ENCODE data around the gene FAM13C.
"Not testable (repeated sequence)": the region's sequence is repeated elsewhere in the genome, so short reads cannot be mapped to it uniquely, and the experiment has no call there.

Gene FAM13C

DNA sequence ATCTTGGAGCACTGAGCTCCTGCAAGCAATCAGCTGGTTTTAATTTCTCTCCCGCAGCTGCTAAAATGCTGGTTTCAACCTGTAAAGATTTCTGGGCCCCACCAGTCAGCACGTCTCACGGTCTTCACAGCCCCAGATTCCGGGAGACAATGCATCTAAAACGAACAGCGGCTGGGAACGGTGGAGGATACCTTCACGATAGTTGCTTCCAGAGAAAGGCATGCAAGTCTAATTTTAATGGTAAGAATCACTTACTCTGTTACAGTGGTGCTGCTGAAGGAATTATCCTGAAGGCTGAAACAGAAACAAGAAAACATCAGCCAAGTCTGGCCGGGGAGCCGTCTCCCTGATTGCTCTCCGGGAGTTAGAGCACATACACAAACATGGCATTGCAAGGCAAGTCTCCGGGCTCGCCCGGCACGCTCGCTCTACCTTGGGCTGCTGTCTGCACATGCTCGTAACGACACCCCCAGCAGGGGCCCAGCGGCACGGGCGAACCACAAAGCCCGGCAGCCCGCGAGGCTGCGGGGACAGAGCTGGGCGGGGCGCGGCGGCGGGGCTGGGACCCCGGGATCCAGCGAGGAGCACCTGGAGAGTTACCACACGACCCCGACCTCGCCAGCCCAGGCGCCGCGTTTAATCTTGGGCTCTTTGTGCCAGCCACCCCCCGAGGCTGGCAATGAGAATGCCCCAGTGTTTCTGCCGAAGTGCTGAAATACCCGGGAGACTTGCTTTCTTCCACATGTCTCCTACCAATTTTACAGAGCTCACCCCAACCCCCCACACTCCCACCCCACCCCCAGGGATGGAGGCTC lies at the start of gene FAM13C:
FAM13C (minus strand) TSS at position 406 of the 815 bp plus-strand sequence; CDS start at position 317, 89 bp downstream.
- DNase-seq (ENCODE audit: low read depth in 2 of 2): no peak

DNA sequence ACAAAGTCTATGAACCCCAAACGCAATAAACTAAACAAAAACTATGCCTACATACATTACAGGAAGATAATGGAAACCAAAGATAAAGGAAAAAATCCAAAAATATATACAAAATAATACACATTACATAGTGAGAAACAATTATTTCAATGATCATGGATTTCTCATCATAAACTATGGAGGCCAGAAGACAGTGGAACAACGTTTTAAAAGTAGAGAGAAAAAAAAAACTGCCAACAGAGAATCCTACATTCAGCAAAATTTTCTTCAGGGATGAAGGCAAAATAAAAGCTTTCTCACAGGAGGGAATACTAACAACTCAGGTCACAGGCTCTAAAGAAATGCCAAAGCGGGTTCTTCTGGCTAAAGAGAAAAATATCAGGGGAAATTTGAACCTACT lies 42.9 kb upstream of the FAM13C start:
- DNase-seq (ENCODE audit: low read depth in 2 of 2): no peak

DNA sequence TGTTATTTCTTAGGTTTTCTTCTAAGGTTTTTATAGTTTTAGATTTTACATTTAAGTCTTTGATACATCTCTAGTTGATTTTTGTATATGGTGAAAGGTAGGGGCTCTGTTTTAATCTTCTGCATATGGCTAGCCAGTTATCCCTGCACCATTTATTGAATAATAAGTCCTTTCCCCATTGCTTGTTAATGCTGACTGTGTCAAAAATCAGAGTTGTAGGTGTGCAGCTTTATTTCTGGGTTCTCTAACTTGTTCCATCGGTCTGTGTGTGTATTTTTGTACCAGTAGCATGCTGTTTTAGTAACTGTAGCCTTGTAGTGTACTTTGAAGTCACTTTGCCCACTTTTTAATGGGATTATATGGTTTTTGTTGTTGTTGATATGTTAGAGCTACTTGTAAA lies 37.9 kb upstream of the FAM13C start:
- DNase-seq (ENCODE audit: low read depth in 2 of 2): no peak

DNA sequence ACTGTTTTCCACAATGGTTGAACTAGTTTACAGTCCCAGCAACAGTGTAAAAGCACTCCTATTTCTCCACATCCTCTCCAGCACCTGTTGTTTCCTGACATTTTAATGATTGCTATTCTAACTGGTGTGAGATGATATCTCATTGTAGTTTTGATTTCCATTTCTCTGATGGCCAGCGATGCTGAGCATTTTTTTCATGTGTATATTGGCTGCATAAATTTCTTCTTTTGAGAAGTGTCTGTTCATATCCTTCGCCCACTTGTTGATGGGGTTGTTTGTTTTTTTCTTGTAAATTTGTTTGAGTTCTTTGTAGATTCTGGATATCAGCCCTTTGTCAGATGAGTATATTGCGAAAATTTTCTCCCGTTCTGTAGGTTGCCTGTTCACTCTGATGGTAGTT lies 37.0 kb upstream of the FAM13C start:
- not testable (repeated sequence) for DNase-seq (ENCODE audit: low read depth in 2 of 2)

DNA sequence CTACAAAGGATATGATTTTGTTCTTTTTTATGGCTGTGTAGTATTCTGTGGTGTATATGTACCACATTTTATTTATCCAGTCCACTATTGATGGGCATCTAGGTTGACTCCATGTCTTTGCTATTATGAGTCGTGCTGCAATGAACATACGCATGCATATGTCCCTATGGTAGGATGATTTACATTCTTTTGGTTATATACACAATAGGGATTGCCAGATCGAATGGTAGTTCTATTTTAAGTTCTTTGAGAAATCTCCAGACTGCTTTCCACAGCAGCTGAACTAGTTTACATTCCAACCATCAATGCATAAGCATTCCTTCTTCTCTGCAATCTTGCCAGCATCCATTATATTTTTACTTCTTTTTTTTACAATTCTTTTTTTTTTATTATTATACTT lies 35.6 kb upstream of the FAM13C start:
- no peak for DNase-seq (ENCODE audit: low read depth in 2 of 2)

DNA sequence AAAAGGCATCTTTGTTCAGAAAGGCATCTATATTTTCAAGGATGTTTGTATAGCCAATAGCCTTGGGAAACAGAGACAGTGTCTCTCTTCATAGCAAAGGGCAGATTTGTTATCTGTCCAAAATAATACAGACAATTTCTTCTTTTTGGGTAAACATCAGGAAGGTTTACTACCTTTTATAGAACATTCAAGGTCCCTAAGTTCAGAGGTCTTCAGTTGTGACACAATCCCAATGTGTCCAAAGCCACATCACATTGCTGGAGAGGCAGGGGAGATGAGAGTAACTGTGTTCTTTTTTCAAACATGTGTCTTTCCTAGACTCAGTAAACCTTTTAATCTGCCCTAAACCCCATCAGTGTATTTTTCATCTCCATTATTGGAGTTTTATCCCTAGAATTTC lies 33.6 kb upstream of the FAM13C start:
- DNase-seq (ENCODE audit: low read depth in 2 of 2): no peak

DNA sequence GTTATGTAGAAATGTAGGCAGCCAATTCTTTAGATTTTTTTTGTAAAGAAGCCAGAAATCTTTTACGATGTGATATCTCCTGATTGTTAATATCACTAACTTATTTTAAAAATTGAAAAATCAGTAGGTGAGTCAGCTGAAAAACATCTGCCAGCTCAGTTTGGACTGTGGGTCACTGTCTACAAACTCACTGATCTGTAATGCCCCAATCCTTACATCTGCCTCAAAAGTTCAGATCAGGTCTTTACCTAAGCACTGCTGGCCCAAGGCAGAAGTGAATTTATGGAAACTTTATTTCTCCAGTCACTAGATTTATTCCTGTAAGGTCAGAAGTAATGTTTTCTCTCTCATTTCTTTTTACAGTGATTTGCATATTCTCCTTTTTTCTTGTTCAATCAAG lies 31.0 kb upstream of the FAM13C start:
- DNase-seq (ENCODE audit: low read depth in 2 of 2): no peak

DNA sequence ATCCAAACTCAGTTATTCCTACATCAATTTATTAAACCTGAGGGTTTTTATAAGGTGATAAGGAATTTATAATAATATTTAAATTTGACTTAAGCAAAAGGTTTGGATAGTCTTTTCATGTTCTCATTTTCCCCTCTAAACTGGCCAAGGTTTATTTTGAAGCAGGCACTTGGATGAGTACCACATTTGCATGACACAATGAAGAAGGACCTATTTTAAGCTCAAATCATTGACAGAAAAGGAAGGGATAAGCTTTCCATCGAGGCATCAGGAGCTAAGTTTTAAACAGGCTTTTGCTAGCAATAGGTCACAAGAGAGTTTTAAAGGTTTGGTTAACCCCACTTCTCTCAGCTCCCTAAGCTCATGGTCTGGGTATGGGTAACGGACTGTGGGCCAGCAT lies 28.7 kb upstream of the FAM13C start:
- DNase-seq (ENCODE audit: low read depth in 2 of 2): no peak

DNA sequence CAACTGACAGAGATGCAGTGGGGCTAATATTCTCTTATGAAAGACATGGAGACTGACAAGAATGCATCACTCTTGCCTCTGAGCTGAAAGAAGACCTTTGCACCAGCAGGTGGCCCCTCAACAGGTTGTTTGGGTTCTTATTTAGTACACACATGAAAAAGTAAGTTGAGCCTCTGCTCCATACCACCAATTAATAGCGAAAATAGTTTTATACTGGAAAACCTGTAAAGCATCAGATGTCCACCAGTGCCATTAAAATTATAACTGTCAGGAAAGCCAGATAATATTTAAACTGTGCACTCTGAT lies 26.3 kb upstream of the FAM13C start:
- no peak for DNase-seq (ENCODE audit: low read depth in 2 of 2)

DNA sequence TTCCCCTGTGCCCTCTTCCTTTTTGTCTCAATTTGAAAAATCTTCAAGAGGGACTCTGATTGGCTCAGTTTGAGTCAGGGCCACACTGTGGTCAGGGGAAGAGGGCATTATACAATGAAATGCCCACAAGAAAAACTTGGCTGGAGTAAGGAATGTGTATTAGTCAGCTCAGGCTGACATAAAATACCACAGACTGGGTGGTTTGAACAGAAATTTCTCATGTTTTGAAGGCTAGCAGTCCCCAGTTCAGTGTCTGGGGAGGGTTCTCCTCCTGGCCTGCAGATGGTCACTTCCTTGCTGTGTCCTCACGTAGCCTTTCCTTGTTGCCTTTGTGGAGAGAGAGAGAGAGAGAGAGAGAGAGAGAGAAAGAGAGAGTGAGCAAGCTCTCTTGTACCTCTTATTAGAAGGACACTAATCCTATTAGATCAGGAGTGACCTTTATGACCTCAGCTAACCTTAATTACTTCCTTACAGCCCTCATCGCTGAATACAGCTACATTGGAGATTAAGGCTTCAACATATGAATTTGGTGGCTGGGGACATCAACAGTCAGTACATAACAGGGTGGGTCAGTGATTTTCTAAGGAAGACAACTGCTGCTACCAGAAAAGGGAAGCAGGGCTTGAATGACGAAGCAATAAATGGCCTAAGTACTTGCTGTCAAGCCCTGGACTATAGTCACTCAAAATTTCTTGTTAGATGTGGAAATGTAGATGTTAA lies 25.8 kb upstream of the FAM13C start:
- no peak for DNase-seq (ENCODE audit: low read depth in 2 of 2)

DNA sequence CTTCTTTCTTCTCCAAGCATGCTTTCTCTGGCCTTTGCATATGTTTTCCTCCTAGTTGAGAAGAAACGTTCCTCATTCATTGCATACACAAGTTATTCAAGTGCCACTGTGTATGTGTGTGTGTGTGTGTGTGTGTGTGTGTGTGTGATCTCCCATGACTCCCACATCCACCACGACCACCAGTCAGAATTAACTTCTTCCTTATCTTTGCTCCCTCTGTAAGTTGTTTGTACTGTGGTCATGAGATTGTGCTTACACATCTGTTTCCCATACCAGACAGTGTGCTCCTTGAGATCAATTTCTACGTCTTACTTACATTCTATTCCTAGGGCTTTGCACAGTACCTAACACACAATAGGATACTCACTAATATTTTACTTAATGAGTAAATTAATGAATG lies 22.4 kb upstream of the FAM13C start:
- no peak for DNase-seq (ENCODE audit: low read depth in 2 of 2)

DNA sequence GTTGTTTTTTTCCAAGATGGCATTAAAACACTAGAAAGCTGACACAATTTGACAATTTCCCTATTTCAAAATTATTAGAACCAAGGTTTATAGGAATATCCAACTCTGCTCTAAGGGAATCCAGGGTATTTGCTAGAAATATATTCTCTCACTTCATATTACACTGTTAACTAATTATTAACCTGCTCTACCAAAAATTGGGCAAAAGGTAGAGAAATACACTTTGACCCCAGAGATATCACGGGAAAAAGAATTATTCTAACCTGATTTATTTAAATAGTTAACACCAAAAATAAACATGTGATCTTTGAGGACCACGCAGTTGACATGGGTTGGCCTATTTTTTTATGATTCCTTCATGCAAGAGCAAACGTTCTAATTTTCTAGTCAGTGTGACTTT lies 21.6 kb upstream of the FAM13C start:
- no peak for DNase-seq (ENCODE audit: low read depth in 2 of 2)

DNA sequence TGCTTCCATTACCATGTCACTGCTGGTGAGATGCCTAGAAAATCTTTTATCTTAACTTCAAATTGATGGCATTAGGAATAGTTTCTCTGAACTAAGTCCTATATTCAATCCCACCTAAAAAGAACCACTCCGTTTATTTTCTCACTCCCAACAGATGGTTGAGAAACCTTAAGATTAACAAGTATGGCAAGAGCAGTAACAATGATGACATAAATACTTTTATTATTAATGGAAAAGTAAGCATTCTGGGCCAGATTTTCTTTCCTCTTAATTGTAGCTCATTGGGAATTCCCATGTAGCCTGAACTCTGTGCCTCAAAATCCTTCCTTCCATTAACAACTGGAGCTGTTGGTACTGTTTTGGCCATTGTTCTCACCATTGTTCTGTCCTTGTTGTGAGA lies 21.1 kb upstream of the FAM13C start:
- DNase-seq (ENCODE audit: low read depth in 2 of 2): no peak

DNA sequence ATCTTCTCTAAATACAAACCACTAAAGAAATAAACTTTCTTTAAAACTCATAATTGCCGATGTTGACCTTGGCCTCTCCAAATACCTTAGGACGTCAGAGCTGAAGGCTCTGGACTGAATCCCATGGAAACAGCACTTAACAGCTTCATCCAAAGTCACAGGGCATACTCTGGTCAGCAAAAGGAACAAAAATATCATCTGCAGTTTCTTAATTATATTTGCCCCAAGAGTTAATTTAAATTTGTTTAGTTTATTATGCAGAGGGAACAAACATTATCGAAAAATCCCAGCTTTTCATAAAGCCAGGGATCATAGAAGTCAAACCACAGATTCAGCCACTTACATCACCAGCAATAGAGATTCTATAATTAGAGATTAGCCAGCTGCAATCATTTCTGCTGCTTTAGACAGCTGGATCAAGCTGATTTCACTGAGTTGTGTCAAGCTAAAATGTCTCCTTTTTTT lies 20.5 kb upstream of the FAM13C start:
- no peak for DNase-seq (ENCODE audit: low read depth in 2 of 2)

DNA sequence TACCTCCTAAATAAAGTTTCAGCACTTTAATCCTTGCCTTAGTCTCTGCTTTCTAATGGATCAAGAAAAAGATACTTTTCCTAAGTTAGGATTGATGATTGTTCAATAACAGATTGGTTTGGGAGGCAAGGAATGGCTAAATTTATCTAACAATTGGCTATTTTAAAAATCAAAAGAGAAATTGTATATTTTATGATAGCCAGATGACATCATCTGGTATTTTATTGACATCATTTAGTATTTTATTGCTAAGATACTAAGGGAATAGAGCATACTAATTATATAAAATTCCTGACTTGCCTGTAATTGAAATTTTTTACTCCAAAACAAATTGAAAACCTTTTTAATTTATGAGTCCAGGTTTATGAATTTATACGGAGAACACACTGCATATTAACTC lies 19.3 kb upstream of the FAM13C start:
- DNase-seq (ENCODE audit: low read depth in 2 of 2): no peak

DNA sequence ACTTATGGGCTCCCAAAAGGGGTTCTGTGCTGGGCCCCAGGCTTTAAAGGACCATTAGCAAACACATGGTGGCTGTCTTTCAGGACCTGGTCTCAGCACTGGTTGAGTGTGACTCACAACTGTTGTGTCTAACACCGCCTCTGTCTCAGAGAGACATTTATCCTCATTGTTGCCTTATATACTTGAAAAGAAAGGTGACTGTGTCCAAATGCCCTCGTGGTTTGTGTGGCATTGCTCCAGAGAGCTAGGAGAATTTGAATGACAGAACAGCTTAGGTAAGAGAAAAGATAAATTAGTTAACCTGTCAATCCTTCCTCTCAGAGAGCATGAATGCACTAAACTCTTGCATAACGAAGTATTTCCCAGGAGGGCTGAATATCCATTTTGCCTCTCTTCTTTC lies 14.5 kb upstream of the FAM13C start:
- DNase-seq (ENCODE audit: low read depth in 2 of 2): no peak

DNA sequence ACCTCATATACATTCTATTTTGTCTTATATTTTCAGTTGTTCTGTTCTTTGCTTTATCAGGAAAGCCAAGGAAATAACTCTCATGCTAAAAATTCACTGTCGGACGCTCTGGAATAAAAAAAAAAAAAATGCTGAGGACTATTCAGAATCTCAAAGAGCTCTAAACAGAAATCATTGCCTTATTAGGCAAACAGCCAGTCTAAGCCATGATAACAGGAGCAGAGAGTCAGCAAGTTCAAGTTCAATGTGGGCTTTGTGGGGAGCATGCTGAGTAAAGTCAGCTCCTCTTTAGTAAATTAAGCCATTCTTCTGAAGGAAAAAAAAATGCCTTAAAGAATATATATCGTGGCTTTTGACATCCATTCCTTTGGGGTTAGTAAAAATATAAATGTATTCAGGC lies 13.6 kb upstream of the FAM13C start:
- DNase-seq (ENCODE audit: low read depth in 2 of 2): no peak

DNA sequence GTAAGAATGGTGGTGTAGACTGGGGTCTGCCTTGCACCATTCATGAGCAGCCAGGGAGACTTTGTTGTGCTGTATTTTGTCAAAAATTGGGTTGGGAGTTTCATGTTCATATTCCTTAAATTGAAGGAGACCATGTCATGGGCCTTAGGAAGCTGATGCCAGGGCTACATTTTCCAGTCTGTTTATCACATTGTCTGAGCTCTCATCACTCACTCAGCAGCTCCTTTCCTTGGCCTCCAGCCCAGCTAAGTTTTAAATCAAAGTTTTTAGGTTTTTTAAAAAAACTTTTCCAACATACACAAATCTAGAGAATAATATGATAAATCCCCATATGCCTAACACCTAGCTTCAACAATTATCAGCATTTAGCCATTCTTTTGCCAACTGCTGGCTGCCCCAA lies 12.6 kb upstream of the FAM13C start:
- DNase-seq (ENCODE audit: low read depth in 2 of 2): no peak

DNA sequence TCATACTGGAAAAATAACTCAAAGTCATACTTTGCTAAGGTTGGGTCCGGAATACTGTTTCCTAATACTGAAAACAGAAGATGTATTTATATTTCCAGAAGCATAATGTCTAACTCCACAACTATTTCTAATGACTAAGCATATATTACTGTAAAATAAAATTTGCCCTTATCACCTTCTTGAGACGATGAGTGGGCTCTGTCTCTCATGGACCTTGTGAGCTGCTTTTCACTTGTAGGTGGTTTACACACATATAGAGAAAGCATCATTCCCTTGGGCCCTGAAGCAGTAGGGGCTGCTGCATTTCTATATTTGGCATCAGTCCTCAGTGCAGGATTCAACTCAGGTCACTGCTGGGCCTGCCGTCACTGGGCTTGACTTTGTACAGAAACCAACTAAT lies 10.7 kb upstream of the FAM13C start:
- no peak for DNase-seq (ENCODE audit: low read depth in 2 of 2)

DNA sequence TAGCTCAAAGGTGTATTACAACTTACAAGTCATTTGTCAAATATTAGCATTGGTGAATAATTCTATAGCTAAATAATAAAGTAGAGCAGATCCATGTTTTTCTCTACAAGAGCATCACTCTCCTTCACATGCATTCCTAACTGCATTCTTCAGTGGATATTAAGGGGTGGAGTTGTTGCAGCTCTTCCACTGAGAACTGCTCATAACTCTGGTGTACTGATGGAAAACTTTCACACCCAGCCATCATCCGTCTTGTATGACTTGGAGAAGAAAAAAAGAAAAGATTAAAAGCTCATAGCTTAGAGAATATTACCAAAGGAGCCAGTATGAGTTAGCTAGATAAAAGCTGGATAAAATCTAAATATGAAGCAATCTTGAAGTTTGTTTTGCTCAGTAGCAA lies 10.2 kb upstream of the FAM13C start:
- DNase-seq (ENCODE audit: low read depth in 2 of 2): no peak

DNA sequence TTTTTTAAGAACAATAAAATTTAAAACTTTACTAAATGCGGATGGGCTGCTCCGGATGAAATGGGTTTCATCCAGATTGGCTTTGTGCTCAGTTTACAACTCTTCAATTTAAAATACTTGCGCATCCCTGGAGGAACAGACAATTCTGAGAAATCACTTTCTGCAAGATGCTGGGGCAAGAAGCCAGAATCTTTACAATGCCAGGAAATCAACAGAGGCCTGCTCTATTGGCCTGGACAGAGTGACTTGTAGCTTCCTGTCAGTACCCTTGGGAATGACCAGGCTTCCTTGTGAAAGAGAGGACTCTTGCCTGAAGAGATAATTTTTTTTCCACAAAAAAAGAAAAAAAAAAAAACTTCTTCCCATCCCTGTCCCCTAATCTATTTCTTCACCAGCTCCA lies 3.9 kb upstream of the FAM13C start:
- no peak for DNase-seq (ENCODE audit: low read depth in 2 of 2)

DNA sequence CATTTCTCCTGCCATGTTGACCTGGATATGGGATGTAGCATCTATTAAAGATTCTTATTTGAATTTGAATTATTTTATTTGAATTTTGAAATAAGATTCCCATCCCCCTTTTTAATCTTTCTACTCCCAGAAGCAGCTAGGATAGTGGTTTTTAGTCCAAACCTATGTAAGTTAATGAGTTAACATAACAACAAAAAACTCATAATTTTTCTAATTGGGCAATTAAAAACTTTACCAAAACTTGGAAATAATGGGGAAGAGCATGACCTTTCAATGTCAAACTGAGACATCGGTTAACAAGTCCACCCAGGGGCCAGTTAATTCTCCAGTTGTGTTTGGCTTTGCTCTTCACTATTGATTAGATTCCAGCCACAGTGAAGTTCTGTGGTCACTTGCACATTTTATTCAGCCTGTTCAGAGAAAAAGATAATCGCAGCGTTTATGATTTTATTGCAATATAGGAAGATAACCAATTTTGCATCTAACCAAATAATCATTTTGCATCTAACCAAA lies 1.2 kb upstream of the FAM13C start:
- no peak for DNase-seq (ENCODE audit: low read depth in 2 of 2)

DNA sequence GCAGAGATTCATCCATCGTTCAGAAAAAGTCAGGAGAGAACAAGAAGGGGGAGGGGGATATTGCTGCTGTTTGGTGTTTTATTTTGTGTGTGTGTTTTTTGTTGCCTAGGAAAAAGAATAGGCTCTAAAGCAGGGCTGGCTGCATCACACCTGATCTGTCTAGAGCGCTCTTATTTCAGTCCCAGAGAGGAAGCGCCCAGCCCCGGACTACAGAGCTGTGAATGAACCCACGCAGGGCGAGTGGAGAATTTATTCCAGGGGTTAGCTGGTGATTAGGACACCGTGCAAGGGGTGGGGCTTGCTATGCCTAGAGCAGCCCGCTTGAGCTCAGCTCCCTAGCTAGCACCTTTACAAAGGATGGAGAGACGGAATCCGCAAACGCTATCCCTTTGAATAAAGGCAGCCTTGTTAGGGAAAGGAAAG lies 621 bp upstream of the FAM13C start:
- DNase-seq (ENCODE audit: low read depth in 2 of 2): no peak
